ENCODE results near the gene STXBP5.

GRCh38 chr6:147260091-147260490 lies 55.9 kb downstream of the STXBP5 start:
- TF ChIP-seq CTCF (IDR thresholded peaks at IDR 0.05 in 4 of 5, conservative IDR thresholded peaks at IDR 0.05 in 1 of 5) (no peak), POLR2A (IDR thresholded peaks at IDR 0.05) (no peak)
